RWPE1 (cell line): Measurements from ENCODE around the gene PNN.
"Not testable (repeated sequence)": the region's sequence is repeated elsewhere in the genome, so short reads cannot be mapped to it uniquely, and the experiment has no call there.

ENCODE experiments used
- CTCF ChIA-PET: fragments of 350-600 bp; sonication (Branson Sonifier 250); formaldehyde crosslinking; extraction: SDS; loops from one replicate; lab custom pipeline; 2021; lab: Yijun Ruan, JAX
- POLR2A ChIA-PET: fragments of 400-600 bp; formaldehyde crosslinking; extraction: SDS; loops from one replicate; lab custom pipeline; 2020; ENCODE audit warnings: antibody characterized with exemption; ENCODE audit not compliant: low non-redundant PET; lab: Yijun Ruan, JAX
- DNase-seq: peaks from one replicate; pipeline ENCODE4 v3.0.0; 2012; ENCODE audit warnings: low spot score
- H3K27ac ChIP-seq: fragments of 450-650 bp; 2 replicates; pipeline ENCODE4 v1.5.1; 2017
- CTCF ChIP-seq: fragments of 450-650 bp; conservative IDR thresholded peaks from 2 replicates; pipeline ENCODE4 v1.5.1; 2017; ENCODE audit warnings: low read depth, mild to moderate bottlenecking

The PNN gene

GRCh38 chr14:39217214-39217879 is 42.3 kb downstream of the PNN start:
- TF ChIP-seq CTCF: no peak
- DNase-seq: no peak
- ChIA-PET CTCF (no interaction called here), POLR2A (no interaction called here)
- no peak overlapping the region for H3K27ac ChIP-seq

GRCh38 chr14:39218171-39218769 is 43.2 kb downstream of the PNN start:
- ChIA-PET POLR2A (no interaction called here), CTCF (no interaction called here)
- peak overlapping the region; percentile 73 for H3K27ac ChIP-seq
- DNase-seq: peak; percentile 80
- TF ChIP-seq CTCF: no peak

- CTCF ChIA-PET: interaction anchor here (0.6 kb wide), 1 partner anchor 1546 kb away, joined by 4 read pairs; no protein-coding TSS in a partner anchor
- H3K27ac ChIP-seq: peak overlapping the region; percentile 73
- DNase-seq: no peak
- POLR2A ChIA-PET: no interaction called here
- TF ChIP-seq CTCF: no peak
Measured at GRCh38 chr14:39219075-39219499, 44.0 kb downstream of the PNN start.

GRCh38 chr14:39220473-39220872 is 45.4 kb downstream of the PNN start:
- CTCF ChIA-PET, POLR2A ChIA-PET, H3K27ac ChIP-seq, DNase-seq: not testable (repeated sequence)

GRCh38 chr14:39228044-39228443 is 53.0 kb downstream of the PNN start:
- CTCF ChIA-PET: no interaction called here
- POLR2A ChIA-PET: no interaction called here
- no peak overlapping the region for H3K27ac ChIP-seq

GRCh38 chr14:39228509-39229221 is 53.6 kb downstream of the PNN start:
- CTCF ChIA-PET: no interaction called here
- DNase-seq: no peak
- no peak for TF ChIP-seq CTCF
- H3K27ac ChIP-seq: no peak overlapping the region
- POLR2A ChIA-PET: no interaction called here

More at GRCh38 chr14:39228044-39228443, 53.0 kb downstream of the PNN start:
- TF ChIP-seq CTCF: no peak
- no peak for DNase-seq

GRCh38 chr14:39229222-39229543 is 54.1 kb downstream of the PNN start:
- TF ChIP-seq CTCF: no peak
- no peak overlapping the region for H3K27ac ChIP-seq
- POLR2A ChIA-PET: no interaction called here
- DNase-seq: no peak
- CTCF ChIA-PET: no interaction called here
